Measurements from ENCODE around the gene ADH5. TPM values are rescaled to one million over a fixed set of nuclear protein-coding genes. Genes with fewer than 3 reads are reported as not detected.

ADH5 gene
- total and polyA plus RNA-seq, 2 donors (not counting 1 experiment from before 2014, with no cell fraction given) = 23.9 to 65.6 TPM

DNA sequence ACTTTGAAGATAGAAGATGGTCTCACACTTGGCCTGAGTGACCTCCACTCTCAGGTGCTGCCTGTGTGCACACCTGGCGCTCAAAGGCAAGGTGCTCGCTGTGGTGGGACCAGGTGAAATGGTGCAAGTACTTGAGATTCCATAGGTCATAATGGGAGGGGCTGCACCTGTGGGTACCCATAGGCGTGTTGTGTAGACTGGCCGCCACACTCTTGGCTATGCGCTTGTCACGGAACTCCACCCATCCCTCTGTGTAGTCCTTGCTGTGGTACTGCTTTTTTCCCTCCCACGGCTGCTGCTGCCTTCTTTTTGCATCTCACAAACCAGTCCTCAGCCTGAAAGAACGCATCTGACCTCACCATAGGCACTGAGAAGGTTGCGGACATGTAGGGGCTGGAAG, 66.0 kb downstream of the ADH5 start:
- H2AFZ ChIP-seq (ENCODE audit: insufficient read depth, low read depth, low read length, poor library complexity, severe bottlenecking) = no peak overlapping the region
- CTCF ChIA-PET = no interaction called here
- no peak overlapping the region for H3K4me3 Mint-ChIP-seq

DNA sequence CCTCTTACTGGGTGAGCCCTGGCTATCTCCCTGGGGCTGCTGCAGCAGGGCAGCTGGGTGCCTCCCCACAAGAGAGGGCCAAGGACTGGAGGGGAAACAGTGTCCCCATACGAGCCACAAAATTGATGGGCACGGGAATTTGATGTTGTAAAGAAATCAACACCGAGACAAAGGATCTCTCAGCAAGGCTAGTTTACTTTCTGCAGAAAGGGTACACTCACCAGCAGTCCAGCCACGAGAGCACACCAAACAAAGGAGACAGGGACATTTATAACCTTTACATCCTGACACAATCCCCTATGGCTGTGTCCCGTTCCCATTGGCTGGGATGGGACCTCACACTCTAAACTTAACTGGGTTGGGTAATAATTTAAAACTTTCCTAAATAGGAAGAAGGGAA, 67.2 kb downstream of the ADH5 start:
- H4K20me1 ChIP-seq (ENCODE audit: control insufficient read depth, insufficient read depth, low read length, poor library complexity, severe bottlenecking) = peaks cover 77% of the 10 kb centered on the region
- no peak overlapping the region for H3K27ac Mint-ChIP-seq
- no peak overlapping the region for H2AFZ ChIP-seq (ENCODE audit: insufficient read depth, low read depth, low read length, poor library complexity, severe bottlenecking)
- peaks cover 9% of the 10 kb centered on the region for H3K9me3 Mint-ChIP-seq (ENCODE audit: insufficient read depth)
- no peak overlapping the region for H3K4me3 Mint-ChIP-seq
- WGBS (ENCODE audit: insufficient coverage) = no CpG with 5 or more reads among the region's 5 CpGs
- peaks cover 36% of the 10 kb centered on the region for H3K4me1 Mint-ChIP-seq
- peaks cover 0 to 4% of the 10 kb centered on the region in 2 experiments for H3K36me3 ChIP-seq (replicated peaks in 1 of 2; ENCODE audit: control extremely low read depth in 1 of 2, control insufficient read depth in 1 of 2, extremely low read depth in 1 of 2, insufficient read depth in 2 of 2, low read length in 1 of 2)
- H3K27ac ChIP-seq (ENCODE audit: low read length in 2 of 2) = no peak overlapping the region
- DNase-seq = no peak
- peaks cover 99% of the 10 kb centered on the region for H3K79me2 ChIP-seq (ENCODE audit: control insufficient read depth, insufficient read depth, low read length)
- ChIA-PET POLR2A (no interaction called here), CTCF (no interaction called here)
- no peak overlapping the region for H3K9ac ChIP-seq (ENCODE audit: low read length)
- H3K4me1 ChIP-seq (ENCODE audit: control insufficient read depth in 2 of 2, insufficient read depth in 2 of 2, low read length in 2 of 2) = no peaks in the 10 kb centered on the region
- ATAC-seq (ENCODE audit: low read depth) = no peak
- no peak overlapping the region for H3K4me2 ChIP-seq (replicated peaks; ENCODE audit: low read depth, low read length, poor library complexity, severe bottlenecking)
- intact Hi-C loops (cut with micrococcal nuclease) = no loop called here
- H3K9me3 ChIP-seq (ENCODE audit: control extremely low read depth in 1 of 3, control insufficient read depth in 2 of 3, insufficient read depth in 1 of 3, low read length in 2 of 3) = peaks cover 0 to 20% (median 10%) of the 10 kb centered on the region in 3 donors
- TF ChIP-seq CTCF (IDR thresholded peaks at IDR 0.05) (no peak), EZH2 (IDR thresholded peaks at IDR 0.05; ENCODE audit: borderline replicate concordance, insufficient read depth, low read depth, low read length, poor library complexity, severe bottlenecking) (no peak)
- H3K4me3 ChIP-seq (ENCODE audit: control extremely low read depth in 1 of 5, extremely low read depth in 1 of 5, insufficient read depth in 1 of 5, low read depth in 2 of 5, low read length in 4 of 5) = no peak overlapping the region
- H3K27me3 ChIP-seq (replicated peaks in 1 of 4; ENCODE audit: control extremely low read depth in 1 of 4, control insufficient read depth in 3 of 4, insufficient read depth in 4 of 4, low read length in 3 of 4) = no peaks in the 10 kb centered on the region
- H3K27me3 Mint-ChIP-seq = no peaks in the 10 kb centered on the region

More for the DNA sequence above, 66.0 kb downstream of the ADH5 start:
- POLR2A ChIA-PET = no interaction called here
- Histone ChIP-seq H3K9ac (ENCODE audit: low read length) (no peak overlapping the region), H3K9me3 (ENCODE audit: control extremely low read depth in 1 of 3, control insufficient read depth in 2 of 3, insufficient read depth in 1 of 3, low read length in 2 of 3) (peaks cover 0 to 20% (median 10%) of the 10 kb centered on the region in 3 donors), H3K36me3 (replicated peaks in 1 of 2; ENCODE audit: control extremely low read depth in 1 of 2, control insufficient read depth in 1 of 2, extremely low read depth in 1 of 2, insufficient read depth in 2 of 2, low read length in 1 of 2) (peaks cover 0 to 4% of the 10 kb centered on the region in 2 experiments), H3K27ac (ENCODE audit: low read length in 2 of 2) (no peak overlapping the region), H3K27me3 (replicated peaks in 1 of 4; ENCODE audit: control extremely low read depth in 1 of 4, control insufficient read depth in 3 of 4, insufficient read depth in 4 of 4, low read length in 3 of 4) (no peaks in the 10 kb centered on the region), H3K4me2 (replicated peaks; ENCODE audit: low read depth, low read length, poor library complexity, severe bottlenecking) (no peak overlapping the region), H3K4me3 (ENCODE audit: control extremely low read depth in 1 of 5, extremely low read depth in 1 of 5, insufficient read depth in 1 of 5, low read depth in 2 of 5, low read length in 4 of 5) (peak overlapping the region in 1 of 5 experiments; percentile 38), H3K4me1 (ENCODE audit: control insufficient read depth in 2 of 2, insufficient read depth in 2 of 2, low read length in 2 of 2) (no peaks in the 10 kb centered on the region), H3K79me2 (ENCODE audit: control insufficient read depth, insufficient read depth, low read length) (peaks cover 99% of the 10 kb centered on the region), H4K20me1 (ENCODE audit: control insufficient read depth, insufficient read depth, low read length, poor library complexity, severe bottlenecking) (peaks cover 80% of the 10 kb centered on the region)
- ATAC-seq (ENCODE audit: low read depth) (no peak), DNase-seq (no peak)
- TF ChIP-seq EZH2 (IDR thresholded peaks at IDR 0.05; ENCODE audit: borderline replicate concordance, insufficient read depth, low read depth, low read length, poor library complexity, severe bottlenecking) (no peak), CTCF (IDR thresholded peaks at IDR 0.05) (no peak)
- no peak overlapping the region for H3K27ac Mint-ChIP-seq
- H3K9me3 Mint-ChIP-seq (ENCODE audit: insufficient read depth) = peaks cover 9% of the 10 kb centered on the region
- WGBS (ENCODE audit: insufficient coverage) = 100% methylated on average over 6 of the region's 9 CpGs
- peaks cover 43% of the 10 kb centered on the region for H3K4me1 Mint-ChIP-seq
- intact Hi-C loops (cut with micrococcal nuclease) = no loop called here
- H3K27me3 Mint-ChIP-seq = no peaks in the 10 kb centered on the region

Other genes with a start within 250 kb of the ADH5 start
- 71.1 and 71.2 TPM in 2 replicates for gene EIF4E, start 159.7 kb downstream of the ADH5 start, total RNA-seq
- gene EIF4E, start 159.7 kb downstream of the ADH5 start, polyA plus RNA-seq = 20.9 and 43.8 TPM in 2 replicates
- 40.0 and 42.6 TPM in 2 replicates for gene METAP1, start 93.1 kb downstream of the ADH5 start, total RNA-seq
- gene METAP1, start 93.1 kb downstream of the ADH5 start, polyA plus RNA-seq = 20.4 and 26.3 TPM in 2 replicates
- gene ADH4, start 55.5 kb upstream of the ADH5 start, total RNA-seq = not detected in 2 replicates
- gene ADH4, start 55.5 kb upstream of the ADH5 start, polyA plus RNA-seq = not detected in 2 replicates
- gene ADH6, start 130.5 kb upstream of the ADH5 start, total RNA-seq = not detected in 2 replicates
- not detected in 2 replicates for gene ADH6, start 130.5 kb upstream of the ADH5 start, polyA plus RNA-seq
- not detected in 2 replicates for gene ADH1A, start 202.2 kb upstream of the ADH5 start, total RNA-seq
- gene ADH1A, start 202.2 kb upstream of the ADH5 start, polyA plus RNA-seq = not detected in 2 replicates
- gene ADH1B, start 232.6 kb upstream of the ADH5 start, total RNA-seq = not detected in 2 replicates
- not detected in 2 replicates for gene ADH1B, start 232.6 kb upstream of the ADH5 start, polyA plus RNA-seq